SU-DHL-6 (cell line): Measurements from ENCODE around the gene NOSIP.

Experiments used
- H2AFZ ChIP-seq: fragments of 200-600 bp; sonication (generic); 2 replicates; pipeline ENCODE4 v1.6.1; 2014; ENCODE audit warnings: low read depth, mild to moderate bottlenecking, moderate library complexity, mixed read lengths, antibody characterized with exemption, low read length; ENCODE audit not compliant: severe bottlenecking
- H3F3A ChIP-seq: fragments of 200-600 bp; shearing (Covaris generic); 2 replicates; pipeline ENCODE4 v1.6.0; 2016; ENCODE audit warnings: antibody characterized with exemption, mild to moderate bottlenecking; ENCODE audit not compliant: insufficient read depth
- H3K27ac ChIP-seq: fragments of 200-600 bp; sonication (generic); 2 replicates; pipeline ENCODE4 v1.5.1; 2016; ENCODE audit warnings: low read depth, mild to moderate bottlenecking, low read length, moderate library complexity, mixed read lengths
- H3K27me3 ChIP-seq: fragments of 200-600 bp; sonication (generic), shearing (Covaris generic); 2 replicates; pipeline ENCODE4 v1.6.0; 2014; ENCODE audit warnings: mild to moderate bottlenecking, low read length
- H3K36me3 ChIP-seq: fragments of 200-600 bp; sonication (generic); 2 replicates; pipeline ENCODE4 v1.6.1; 2014; ENCODE audit warnings: mild to moderate bottlenecking, low read length, mixed read lengths
- H3K4me2 ChIP-seq: fragments of 300-600, 200-600 bp; shearing (Covaris generic), sonication (generic); 2 replicates; pipeline ENCODE4 v1.6.0; 2014; ENCODE audit warnings: low read length, low read depth, mild to moderate bottlenecking; ENCODE audit not compliant: poor library complexity, severe bottlenecking
- H3K4me3 ChIP-seq: fragments of 200-600 bp; sonication (generic); 2 replicates; pipeline ENCODE4 v1.5.1; 2014; ENCODE audit warnings: antibody characterized with exemption, low read length, mild to moderate bottlenecking, mixed read lengths; ENCODE audit not compliant: insufficient read depth, poor library complexity, severe bottlenecking
- H3K79me2 ChIP-seq: fragments of 200-600 bp; sonication (generic); 2 replicates; pipeline ENCODE4 v1.6.1; 2014; ENCODE audit warnings: mild to moderate bottlenecking, low read length, moderate library complexity; ENCODE audit not compliant: insufficient read depth
- H3K9ac ChIP-seq: fragments of 200-600 bp; sonication (generic); 2 replicates; pipeline ENCODE4 v1.7.0; 2014; ENCODE audit warnings: mild to moderate bottlenecking, low read length
- H3K9me2 ChIP-seq: fragments of 200-600 bp; sonication (generic); replicated peaks from 2 replicates; pipeline ENCODE4 v1.6.1; 2014; ENCODE audit warnings: low read length; ENCODE audit not compliant: insufficient read depth
- H3K9me3 ChIP-seq: fragments of 200-600 bp; sonication (generic); 2 replicates; pipeline ENCODE4 v1.6.1; 2014; ENCODE audit warnings: low read length, mixed read lengths; ENCODE audit not compliant: insufficient read depth
- H4K20me1 ChIP-seq: fragments of 200-600 bp; sonication (generic); 2 replicates; pipeline ENCODE4 v1.6.1; 2014; ENCODE audit warnings: low read depth, mild to moderate bottlenecking, antibody characterized with exemption, low read length, moderate library complexity, mixed read lengths
- CTCF ChIP-seq: fragments of 200-600 bp; sonication (generic); IDR thresholded peaks from one replicate; pipeline ENCODE4 v1.5.1; 2017; ENCODE audit warnings: antibody characterized with exemption, mild to moderate bottlenecking, low read length, moderate library complexity; ENCODE audit not compliant: insufficient read depth, poor library complexity, severe bottlenecking
- EZH2phosphoT487 ChIP-seq: fragments of 200-600 bp; sonication (generic), shearing (Covaris generic); conservative IDR thresholded peaks from 2 replicates; pipeline ENCODE4 v1.6.1; 2018; ENCODE audit warnings: mild to moderate bottlenecking, antibody characterized with exemption, low read length, moderate library complexity, mixed read lengths

NOSIP gene

GRCh38 chr19:49536921-49537462, 43.4 kb downstream of the NOSIP start:
- no peak overlapping the region for H3K4me3 ChIP-seq
- no peaks in the 10 kb centered on the region for H3K36me3 ChIP-seq
- no peak overlapping the region for H3K4me2 ChIP-seq
- H3K9me3 ChIP-seq, result no peaks in the 10 kb centered on the region
- H3K27me3 ChIP-seq, result no peaks in the 10 kb centered on the region
- no peaks in the 10 kb centered on the region for H3K79me2 ChIP-seq
- no peak overlapping the region for H3K9ac ChIP-seq
- no peak for TF ChIP-seq EZH2phosphoT487
- TF ChIP-seq CTCF, result no peak
- H3F3A ChIP-seq, result peaks cover 4% of the 10 kb centered on the region; the same call in 1 of the 2 replicates
- H3K9me2 ChIP-seq, result no peaks in the 10 kb centered on the region
- no peak overlapping the region for H3K27ac ChIP-seq
- H4K20me1 ChIP-seq, result no peaks in the 10 kb centered on the region
- H2AFZ ChIP-seq, result no peak overlapping the region

GRCh38 chr19:49534632-49535385, 45.5 kb downstream of the NOSIP start:
- Histone ChIP-seq H3K4me2 (peak overlapping the region; percentile 56), H3K27ac (no peak overlapping the region)

GRCh38 chr19:49533551-49534488, 46.5 kb downstream of the NOSIP start:
- H3K4me3 ChIP-seq, result peak overlapping the region; percentile 65
- H3K9me2 ChIP-seq, result no peaks in the 10 kb centered on the region
- H3K9me3 ChIP-seq, result no peaks in the 10 kb centered on the region
- TF ChIP-seq CTCF, result peak; percentile 36
- no peak for TF ChIP-seq EZH2phosphoT487
- peaks cover 4% of the 10 kb centered on the region; the same call in 1 of the 2 replicates for H3F3A ChIP-seq
- H4K20me1 ChIP-seq, result no peaks in the 10 kb centered on the region
- no peaks in the 10 kb centered on the region for H3K79me2 ChIP-seq
- peak overlapping the region; percentile 44 for H3K9ac ChIP-seq
- peak overlapping the region; percentile 56 for H3K4me2 ChIP-seq
- H3K36me3 ChIP-seq, result no peaks in the 10 kb centered on the region
- no peak overlapping the region for H3K27ac ChIP-seq
- peak overlapping the region; percentile 73 for H2AFZ ChIP-seq
- no peaks in the 10 kb centered on the region for H3K27me3 ChIP-seq

More at GRCh38 chr19:49534632-49535385, 45.5 kb downstream of the NOSIP start:
- H3F3A ChIP-seq, result peaks cover 4% of the 10 kb centered on the region; the same call in 1 of the 2 replicates
- peak overlapping the region; percentile 73 for H2AFZ ChIP-seq
- no peaks in the 10 kb centered on the region for H3K27me3 ChIP-seq
- no peak for TF ChIP-seq EZH2phosphoT487
- no peak for TF ChIP-seq CTCF
- H3K4me3 ChIP-seq, result peak overlapping the region; percentile 65
- H3K79me2 ChIP-seq, result no peaks in the 10 kb centered on the region
- H3K9me3 ChIP-seq, result no peaks in the 10 kb centered on the region
- H3K9ac ChIP-seq, result peak overlapping the region; percentile 44; the same call in 1 of the 2 replicates
- H3K9me2 ChIP-seq, result no peaks in the 10 kb centered on the region
- no peaks in the 10 kb centered on the region for H3K36me3 ChIP-seq
- H4K20me1 ChIP-seq, result no peaks in the 10 kb centered on the region
